OCI-LY3 (cell line): ENCODE data around the gene NEUROD2.

ENCODE experiments used
- H2AFZ ChIP-seq: fragments of 200-600, 300-600 bp; shearing (Covaris generic); 2 replicates; pipeline ENCODE4 v1.6.0; 2014; ENCODE audit warnings: antibody characterized with exemption, low read depth, low read length
- H3K27ac ChIP-seq: fragments of 200-600, 300-600 bp; sonication (generic); 2 replicates; pipeline ENCODE4 v1.5.1; 2014; ENCODE audit warnings: mild to moderate bottlenecking, low read length, moderate library complexity, mixed read lengths
- H3K27me3 ChIP-seq: fragments of 200-600, 300-600 bp; sonication (generic); 2 replicates; pipeline ENCODE4 v1.6.1; 2014; ENCODE audit warnings: low read depth, low read length, mixed read lengths
- H3K36me3 ChIP-seq: fragments of 200-600, 300-600 bp; sonication (generic); replicated peaks from 2 replicates; pipeline ENCODE3; 2014; ENCODE audit warnings: low read depth, low read length, mixed read lengths
- H3K4me1 ChIP-seq: fragments of 300-600, 200-600 bp; sonication (generic); 2 replicates; pipeline ENCODE4 v1.6.1; 2014; ENCODE audit warnings: low read length, mixed read lengths
- H3K4me2 ChIP-seq: fragments of 200-600, 300-600 bp; sonication (generic); 2 replicates; pipeline ENCODE4 v1.6.1; 2014; ENCODE audit warnings: low read length, mixed read lengths
- H3K4me3 ChIP-seq: fragments of 300-600, 200-600 bp; sonication (generic); 2 replicates; pipeline ENCODE4 v1.5.1; 2014; ENCODE audit warnings: antibody characterized with exemption, mild to moderate bottlenecking, low read length, moderate library complexity
- H3K79me2 ChIP-seq: fragments of 300-600, 200-600 bp; shearing (Covaris generic); 2 replicates; pipeline ENCODE4 v1.6.1; 2014; ENCODE audit warnings: mild to moderate bottlenecking, low read length, mixed read lengths
- H3K9ac ChIP-seq: fragments of 300-600, 200-600 bp; shearing (Covaris generic); 2 replicates; pipeline ENCODE4 v1.6.0; 2014; ENCODE audit warnings: mild to moderate bottlenecking, low read length, moderate library complexity
- H3K9me3 ChIP-seq: fragments of 200-600, 300-600 bp; shearing (Covaris generic); 2 replicates; pipeline ENCODE4 v1.6.1; 2014; ENCODE audit warnings: low read length, mixed read lengths; ENCODE audit not compliant: insufficient read depth
- H4K20me1 ChIP-seq: fragments of 200-600, 300-600 bp; sonication (generic); 2 replicates; pipeline ENCODE4 v1.6.1; 2016; ENCODE audit warnings: low read length, mixed read lengths; ENCODE audit not compliant: insufficient read depth
- EZH2phosphoT487 ChIP-seq: fragments of 200-600 bp; shearing (Covaris generic); IDR thresholded peaks from 2 replicates; pipeline ENCODE4 v1.6.1; 2018; ENCODE audit warnings: antibody characterized with exemption, mixed run types, low read depth
- TF ChIP-seq, protein P1 (sequence below): fragments of 200-600, 300-600 bp; sonication (generic); IDR thresholded peaks from 2 replicates; pipeline ENCODE4 v1.5.1; 2014; ENCODE audit warnings: antibody characterized with exemption, low read length, low read depth

Gene NEUROD2

DNA sequence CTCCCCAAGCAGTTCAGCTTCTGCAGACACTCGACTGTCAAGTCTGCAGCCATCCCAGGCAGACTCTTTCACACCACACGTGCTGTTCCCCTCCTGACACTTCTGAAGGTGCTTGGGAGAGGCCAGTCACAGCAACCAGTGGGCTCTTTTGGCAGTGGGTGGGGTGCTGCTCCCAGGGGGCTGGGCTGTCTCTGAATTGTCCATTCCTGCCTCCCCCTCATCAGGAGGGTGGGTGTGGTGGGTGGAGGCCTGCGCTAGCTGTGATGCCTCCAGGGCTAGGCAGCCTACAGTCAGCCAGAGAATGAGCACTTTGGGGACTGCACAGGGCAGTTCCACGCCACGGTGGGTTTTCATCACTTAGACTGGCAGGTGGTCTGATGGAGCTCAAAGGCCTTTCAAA lies 39.5 kb upstream of the NEUROD2 start:
- Histone ChIP-seq H4K20me1 (peaks cover 19% of the 10 kb centered on the region), H3K4me2 (no peak overlapping the region), H3K4me1 (no peaks in the 10 kb centered on the region), H3K9me3 (no peaks in the 10 kb centered on the region), H3K27me3 (no peaks in the 10 kb centered on the region), H3K4me3 (no peak overlapping the region), H3K27ac (no peak overlapping the region), H3K9ac (no peak overlapping the region), H2AFZ (no peak overlapping the region), H3K36me3 (no peaks in the 10 kb centered on the region), H3K79me2 (peaks cover 16% of the 10 kb centered on the region)
- no peak for TF ChIP-seq EZH2phosphoT487
- TF ChIP-seq, protein P1, sequence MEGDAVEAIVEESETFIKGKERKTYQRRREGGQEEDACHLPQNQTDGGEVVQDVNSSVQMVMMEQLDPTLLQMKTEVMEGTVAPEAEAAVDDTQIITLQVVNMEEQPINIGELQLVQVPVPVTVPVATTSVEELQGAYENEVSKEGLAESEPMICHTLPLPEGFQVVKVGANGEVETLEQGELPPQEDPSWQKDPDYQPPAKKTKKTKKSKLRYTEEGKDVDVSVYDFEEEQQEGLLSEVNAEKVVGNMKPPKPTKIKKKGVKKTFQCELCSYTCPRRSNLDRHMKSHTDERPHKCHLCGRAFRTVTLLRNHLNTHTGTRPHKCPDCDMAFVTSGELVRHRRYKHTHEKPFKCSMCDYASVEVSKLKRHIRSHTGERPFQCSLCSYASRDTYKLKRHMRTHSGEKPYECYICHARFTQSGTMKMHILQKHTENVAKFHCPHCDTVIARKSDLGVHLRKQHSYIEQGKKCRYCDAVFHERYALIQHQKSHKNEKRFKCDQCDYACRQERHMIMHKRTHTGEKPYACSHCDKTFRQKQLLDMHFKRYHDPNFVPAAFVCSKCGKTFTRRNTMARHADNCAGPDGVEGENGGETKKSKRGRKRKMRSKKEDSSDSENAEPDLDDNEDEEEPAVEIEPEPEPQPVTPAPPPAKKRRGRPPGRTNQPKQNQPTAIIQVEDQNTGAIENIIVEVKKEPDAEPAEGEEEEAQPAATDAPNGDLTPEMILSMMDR: no peak

DNA sequence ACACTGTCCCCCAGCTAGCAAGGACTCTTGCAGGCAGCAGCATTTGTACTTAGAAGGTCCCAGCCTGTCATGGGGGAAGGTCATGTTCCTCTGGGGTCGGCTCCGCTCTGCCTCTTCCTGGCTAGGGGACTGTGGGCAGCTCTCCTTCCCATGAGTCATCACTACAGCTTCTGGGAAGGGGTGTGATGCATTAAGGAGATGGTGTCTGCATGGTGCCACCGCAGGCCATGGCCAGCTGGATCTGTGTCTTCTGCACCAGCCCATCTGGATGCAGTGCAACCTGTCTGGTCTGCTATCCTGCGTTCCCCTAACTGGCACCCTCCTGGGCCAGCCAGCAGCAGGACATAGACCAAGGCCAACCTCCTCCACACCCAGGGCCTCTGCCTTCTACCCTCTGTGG lies 35.6 kb upstream of the NEUROD2 start:
- peaks cover 38% of the 10 kb centered on the region for H4K20me1 ChIP-seq
- H3K9me3 ChIP-seq: no peaks in the 10 kb centered on the region
- no peaks in the 10 kb centered on the region for H3K27me3 ChIP-seq
- peaks cover 48% of the 10 kb centered on the region for H3K79me2 ChIP-seq
- no peak overlapping the region for H2AFZ ChIP-seq
- no peak for TF ChIP-seq EZH2phosphoT487
- TF ChIP-seq, protein P1: no peak
- no peak overlapping the region for H3K4me3 ChIP-seq
- H3K9ac ChIP-seq: no peak overlapping the region
- no peaks in the 10 kb centered on the region for H3K36me3 ChIP-seq
- peaks cover 15% of the 10 kb centered on the region for H3K4me1 ChIP-seq
- no peak overlapping the region for H3K27ac ChIP-seq
- H3K4me2 ChIP-seq: no peak overlapping the region

DNA sequence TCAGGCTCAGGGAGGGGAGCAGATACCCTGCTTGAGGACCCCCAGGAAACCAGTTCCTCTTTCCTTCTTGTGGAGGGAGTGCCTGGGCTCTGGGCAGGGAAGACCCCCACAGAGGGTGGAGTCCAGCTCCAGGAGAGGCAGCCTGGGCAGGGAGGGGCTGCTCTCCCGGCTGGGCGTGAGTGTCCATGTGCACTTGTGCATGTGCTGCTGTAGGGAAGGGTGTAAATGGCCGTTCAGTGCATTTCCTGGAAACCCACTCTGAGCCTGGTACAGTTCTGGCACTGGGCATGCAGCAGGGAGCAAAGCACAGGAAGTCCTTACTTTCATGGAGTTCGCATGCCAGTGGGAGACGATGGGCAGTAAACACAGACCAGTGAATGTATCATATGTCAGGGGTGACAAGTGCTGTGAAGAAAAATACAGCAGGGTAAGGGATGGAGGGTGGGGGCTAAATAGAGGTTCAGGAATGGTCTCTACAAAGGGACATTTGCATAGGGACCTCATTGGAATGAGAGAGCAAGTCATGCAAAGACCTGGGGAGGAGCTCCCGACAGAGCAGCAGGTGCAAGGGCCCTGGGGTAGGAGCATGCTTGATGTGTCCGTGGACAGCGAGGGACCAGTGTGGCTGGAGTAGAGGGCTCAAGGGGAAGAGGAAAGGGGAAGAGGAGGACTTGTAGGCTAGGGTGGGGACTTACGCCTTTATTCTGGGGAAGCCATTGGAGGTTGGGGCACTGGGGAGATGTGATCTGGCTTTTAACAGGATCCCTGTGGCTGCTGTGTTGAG lies 34.8 kb upstream of the NEUROD2 start:
- H3K9ac ChIP-seq: no peak overlapping the region
- H3K27me3 ChIP-seq: no peaks in the 10 kb centered on the region
- peaks cover 38% of the 10 kb centered on the region for H4K20me1 ChIP-seq
- peaks cover 21% of the 10 kb centered on the region for H3K4me1 ChIP-seq
- no peaks in the 10 kb centered on the region for H3K9me3 ChIP-seq
- no peaks in the 10 kb centered on the region for H3K36me3 ChIP-seq
- H3K4me3 ChIP-seq: no peak overlapping the region
- no peak overlapping the region for H3K27ac ChIP-seq
- peaks cover 56% of the 10 kb centered on the region for H3K79me2 ChIP-seq
- H3K4me2 ChIP-seq: no peak overlapping the region
- H2AFZ ChIP-seq: no peak overlapping the region
- TF ChIP-seq, protein P1: no peak
- no peak for TF ChIP-seq EZH2phosphoT487

DNA sequence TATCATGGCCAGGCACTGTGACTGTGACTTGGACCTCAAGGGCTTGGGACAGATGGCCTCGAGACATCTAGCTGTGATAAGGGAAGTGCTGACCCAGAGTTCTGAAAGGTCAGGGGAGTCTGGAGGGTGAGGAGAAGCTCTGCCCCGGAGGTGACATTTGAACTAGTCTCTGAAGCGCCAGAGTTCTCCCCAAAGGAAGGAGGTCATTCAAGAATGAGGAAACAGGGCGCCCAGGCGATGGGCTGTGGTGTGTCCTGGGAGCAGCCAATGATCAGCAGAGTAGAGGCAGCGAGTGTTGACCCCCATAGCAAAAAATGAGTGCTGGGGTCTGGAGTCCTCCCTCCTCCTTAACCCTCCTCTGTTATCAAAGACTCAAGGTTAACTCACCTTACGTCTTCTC lies 34.2 kb upstream of the NEUROD2 start:
- TF ChIP-seq, protein P1: no peak
- TF ChIP-seq EZH2phosphoT487: no peak
- H4K20me1 ChIP-seq: peaks cover 38% of the 10 kb centered on the region

More for the DNA sequence above, 34.2 kb upstream of the NEUROD2 start:
- no peak overlapping the region for H3K4me2 ChIP-seq
- H3K4me3 ChIP-seq: no peak overlapping the region
- H3K4me1 ChIP-seq: peaks cover 21% of the 10 kb centered on the region
- H3K27me3 ChIP-seq: no peaks in the 10 kb centered on the region
- no peak overlapping the region for H2AFZ ChIP-seq
- H3K36me3 ChIP-seq: no peaks in the 10 kb centered on the region
- no peaks in the 10 kb centered on the region for H3K9me3 ChIP-seq
- H3K79me2 ChIP-seq: peaks cover 55% of the 10 kb centered on the region
- H3K27ac ChIP-seq: no peak overlapping the region
- no peak overlapping the region for H3K9ac ChIP-seq
